Measurements from ENCODE around the gene FNTB. TPM values are rescaled to one million over a fixed set of nuclear protein-coding genes. Genes with fewer than 3 reads are reported as not detected.
A peak's percentile ranks its signal among the peaks of the same experiment; 100 is the strongest.

Gene FNTB
- total RNA-seq, 1 donor from 2014 or later: 19.9 TPM

GRCh38 chr14:65107200-65107599, 120.5 kb downstream of the FNTB start:
- no peaks in the 10 kb centered on the region for H3K9me3 ChIP-seq (ENCODE audit: insufficient read depth, low read depth, low read length)
- DNase-seq (ENCODE audit: low read depth) (no peak), FAIRE-seq (no peak)
- H3K4me3 ChIP-seq (ENCODE audit: insufficient read depth, low read depth, low read length): no peak overlapping the region
- H3K79me2 ChIP-seq (ENCODE audit: insufficient read depth, low read length): no peaks in the 10 kb centered on the region
- H3K4me1 ChIP-seq (ENCODE audit: insufficient read depth, low read length): no peaks in the 10 kb centered on the region
- H3K27me3 Mint-ChIP-seq (ENCODE audit: low read depth, unreplicated experiment): peaks cover 3% of the 10 kb centered on the region
- no peak for TF ChIP-seq CTCF (IDR thresholded peaks at IDR 0.05; ENCODE audit: insufficient read depth, low read depth, low read length)
- TF ChIP-seq EZH2 (IDR thresholded peaks at IDR 0.05; ENCODE audit: insufficient read depth, low read length): no peak
- no peak overlapping the region for H3K4me2 ChIP-seq (ENCODE audit: low read length)
- H3K4me3 Mint-ChIP-seq (ENCODE audit: unreplicated experiment): no peak overlapping the region
- no peak overlapping the region for H2AFZ ChIP-seq (ENCODE audit: low read depth, low read length)
- no peaks in the 10 kb centered on the region for H3K36me3 ChIP-seq (ENCODE audit: insufficient read depth, low read length)
- H3K27ac Mint-ChIP-seq (ENCODE audit: unreplicated experiment): no peak overlapping the region
- no peak overlapping the region for H3K9ac ChIP-seq (ENCODE audit: low read length)
- H3K27me3 ChIP-seq (ENCODE audit: insufficient read depth, low read length): no peaks in the 10 kb centered on the region
- H3K36me3 Mint-ChIP-seq (ENCODE audit: low read depth, unreplicated experiment): no peaks in the 10 kb centered on the region
- H3K27ac ChIP-seq (ENCODE audit: low read depth, low read length): no peak overlapping the region
- peaks cover 2% of the 10 kb centered on the region for H3K4me1 Mint-ChIP-seq (ENCODE audit: low read depth, unreplicated experiment)
- no peaks in the 10 kb centered on the region for H4K20me1 ChIP-seq (ENCODE audit: insufficient read depth, low read length)
- peaks cover 3% of the 10 kb centered on the region for H3K9me3 Mint-ChIP-seq (ENCODE audit: unreplicated experiment)

- Histone ChIP-seq H3K9me3 (ENCODE audit: insufficient read depth, low read depth, low read length) (no peaks in the 10 kb centered on the region), H2AFZ (ENCODE audit: low read depth, low read length) (no peak overlapping the region), H3K36me3 (ENCODE audit: insufficient read depth, low read length) (no peaks in the 10 kb centered on the region), H3K9ac (ENCODE audit: low read length) (no peak overlapping the region), H3K4me2 (ENCODE audit: low read length) (no peak overlapping the region), H3K27me3 (ENCODE audit: insufficient read depth, low read length) (no peaks in the 10 kb centered on the region), H4K20me1 (ENCODE audit: insufficient read depth, low read length) (no peaks in the 10 kb centered on the region), H3K4me3 (ENCODE audit: insufficient read depth, low read depth, low read length) (no peak overlapping the region), H3K4me1 (ENCODE audit: insufficient read depth, low read length) (no peaks in the 10 kb centered on the region), H3K79me2 (ENCODE audit: insufficient read depth, low read length) (no peaks in the 10 kb centered on the region), H3K27ac (ENCODE audit: low read depth, low read length) (no peak overlapping the region)
- H3K4me3 Mint-ChIP-seq (ENCODE audit: unreplicated experiment): no peak overlapping the region
- peaks cover 3% of the 10 kb centered on the region for H3K9me3 Mint-ChIP-seq (ENCODE audit: unreplicated experiment)
- no peaks in the 10 kb centered on the region for H3K36me3 Mint-ChIP-seq (ENCODE audit: low read depth, unreplicated experiment)
- no peak for TF ChIP-seq CTCF (IDR thresholded peaks at IDR 0.05; ENCODE audit: insufficient read depth, low read depth, low read length)
- TF ChIP-seq EZH2 (IDR thresholded peaks at IDR 0.05; ENCODE audit: insufficient read depth, low read length): no peak
- H3K27ac Mint-ChIP-seq (ENCODE audit: unreplicated experiment): no peak overlapping the region
- peaks cover 6% of the 10 kb centered on the region for H3K27me3 Mint-ChIP-seq (ENCODE audit: low read depth, unreplicated experiment)
- FAIRE-seq (no peak), DNase-seq (ENCODE audit: low read depth) (no peak)
- H3K4me1 Mint-ChIP-seq (ENCODE audit: low read depth, unreplicated experiment): peaks cover 2% of the 10 kb centered on the region
Observed at GRCh38 chr14:65109357-65109756, 122.7 kb downstream of the FNTB start.

GRCh38 chr14:65110525-65110924, 123.8 kb downstream of the FNTB start:
- Mint-ChIP-seq H3K27ac (ENCODE audit: unreplicated experiment) (no peak overlapping the region), H3K4me3 (ENCODE audit: unreplicated experiment) (no peak overlapping the region), H3K27me3 (ENCODE audit: low read depth, unreplicated experiment) (peaks cover 9% of the 10 kb centered on the region), H3K4me1 (ENCODE audit: low read depth, unreplicated experiment) (peaks cover 2% of the 10 kb centered on the region), H3K9me3 (ENCODE audit: unreplicated experiment) (peaks cover 3% of the 10 kb centered on the region), H3K36me3 (ENCODE audit: low read depth, unreplicated experiment) (no peaks in the 10 kb centered on the region)
- Histone ChIP-seq H3K79me2 (ENCODE audit: insufficient read depth, low read length) (no peaks in the 10 kb centered on the region), H3K27me3 (ENCODE audit: insufficient read depth, low read length) (no peaks in the 10 kb centered on the region), H3K4me2 (ENCODE audit: low read length) (no peak overlapping the region), H4K20me1 (ENCODE audit: insufficient read depth, low read length) (no peaks in the 10 kb centered on the region), H3K36me3 (ENCODE audit: insufficient read depth, low read length) (no peaks in the 10 kb centered on the region), H3K9ac (ENCODE audit: low read length) (no peak overlapping the region), H3K4me1 (ENCODE audit: insufficient read depth, low read length) (no peaks in the 10 kb centered on the region), H3K4me3 (ENCODE audit: insufficient read depth, low read depth, low read length) (no peak overlapping the region), H2AFZ (ENCODE audit: low read depth, low read length) (no peak overlapping the region), H3K9me3 (ENCODE audit: insufficient read depth, low read depth, low read length) (no peaks in the 10 kb centered on the region), H3K27ac (ENCODE audit: low read depth, low read length) (no peak overlapping the region)
- DNase-seq (ENCODE audit: low read depth) (no peak), FAIRE-seq (no peak)
- no peak for TF ChIP-seq EZH2 (IDR thresholded peaks at IDR 0.05; ENCODE audit: insufficient read depth, low read length)
- TF ChIP-seq CTCF (IDR thresholded peaks at IDR 0.05; ENCODE audit: insufficient read depth, low read depth, low read length): no peak

Small RNA genes lying within 50 kb of the gene (microRNA-seq; reads per million reads assigned to microRNA genes)
- 4.7 reads per million, percentile 19 among the genes with 10 or more reads in this experiment for gene MIR4706

Other genes starting within 250 kb of the FNTB start
- 0.32 and 0.43 TPM in 2 replicates for gene SPTB, start 107.0 kb upstream of the FNTB start, total RNA-seq
- gene CHURC1, start 72.4 kb upstream of the FNTB start, total RNA-seq: 45.3 and 48.1 TPM in 2 replicates
- not detected in 2 replicates for gene GPX2, start 44.1 kb upstream of the FNTB start, total RNA-seq
- 32.1 and 36.3 TPM in 2 replicates for gene RAB15, start 14.6 kb upstream of the FNTB start, total RNA-seq
- gene MAX, start 115.6 kb downstream of the FNTB start, total RNA-seq: 113 and 115 TPM in 2 replicates

All from astrocyte (in vitro differentiated cells and primary cell).